SU-DHL-6 (cell line): ENCODE measurements around the gene HMSD.

ENCODE experiments used
- H2AFZ ChIP-seq: fragments of 200-600 bp; sonication (generic); 2 replicates; pipeline ENCODE4 v1.6.1; 2014; ENCODE audit warnings: low read depth, mild to moderate bottlenecking, moderate library complexity, mixed read lengths, antibody characterized with exemption, low read length; ENCODE audit not compliant: severe bottlenecking
- H3F3A ChIP-seq: fragments of 200-600 bp; shearing (Covaris generic); 2 replicates; pipeline ENCODE4 v1.6.0; 2016; ENCODE audit warnings: antibody characterized with exemption, mild to moderate bottlenecking; ENCODE audit not compliant: insufficient read depth
- H3K27ac ChIP-seq: fragments of 200-600 bp; sonication (generic); 2 replicates; pipeline ENCODE4 v1.5.1; 2016; ENCODE audit warnings: low read depth, mild to moderate bottlenecking, low read length, moderate library complexity, mixed read lengths
- H3K27me3 ChIP-seq: fragments of 200-600 bp; sonication (generic), shearing (Covaris generic); 2 replicates; pipeline ENCODE4 v1.6.0; 2014; ENCODE audit warnings: mild to moderate bottlenecking, low read length
- H3K36me3 ChIP-seq: fragments of 200-600 bp; sonication (generic); 2 replicates; pipeline ENCODE4 v1.6.1; 2014; ENCODE audit warnings: mild to moderate bottlenecking, low read length, mixed read lengths
- H3K4me2 ChIP-seq: fragments of 300-600, 200-600 bp; shearing (Covaris generic), sonication (generic); 2 replicates; pipeline ENCODE4 v1.6.0; 2014; ENCODE audit warnings: low read length, low read depth, mild to moderate bottlenecking; ENCODE audit not compliant: poor library complexity, severe bottlenecking
- H3K4me3 ChIP-seq: fragments of 200-600 bp; sonication (generic); 2 replicates; pipeline ENCODE4 v1.5.1; 2014; ENCODE audit warnings: antibody characterized with exemption, low read length, mild to moderate bottlenecking, mixed read lengths; ENCODE audit not compliant: insufficient read depth, poor library complexity, severe bottlenecking
- H3K79me2 ChIP-seq: fragments of 200-600 bp; sonication (generic); 2 replicates; pipeline ENCODE4 v1.6.1; 2014; ENCODE audit warnings: mild to moderate bottlenecking, low read length, moderate library complexity; ENCODE audit not compliant: insufficient read depth
- H3K9ac ChIP-seq: fragments of 200-600 bp; sonication (generic); 2 replicates; pipeline ENCODE4 v1.7.0; 2014; ENCODE audit warnings: mild to moderate bottlenecking, low read length
- H3K9me2 ChIP-seq: fragments of 200-600 bp; sonication (generic); replicated peaks from 2 replicates; pipeline ENCODE4 v1.6.1; 2014; ENCODE audit warnings: low read length; ENCODE audit not compliant: insufficient read depth
- H3K9me3 ChIP-seq: fragments of 200-600 bp; sonication (generic); 2 replicates; pipeline ENCODE4 v1.6.1; 2014; ENCODE audit warnings: low read length, mixed read lengths; ENCODE audit not compliant: insufficient read depth
- H4K20me1 ChIP-seq: fragments of 200-600 bp; sonication (generic); 2 replicates; pipeline ENCODE4 v1.6.1; 2014; ENCODE audit warnings: low read depth, mild to moderate bottlenecking, antibody characterized with exemption, low read length, moderate library complexity, mixed read lengths
- CTCF ChIP-seq: fragments of 200-600 bp; sonication (generic); IDR thresholded peaks from one replicate; pipeline ENCODE4 v1.5.1; 2017; ENCODE audit warnings: antibody characterized with exemption, mild to moderate bottlenecking, low read length, moderate library complexity; ENCODE audit not compliant: insufficient read depth, poor library complexity, severe bottlenecking
- EZH2phosphoT487 ChIP-seq: fragments of 200-600 bp; sonication (generic), shearing (Covaris generic); conservative IDR thresholded peaks from 2 replicates; pipeline ENCODE4 v1.6.1; 2018; ENCODE audit warnings: mild to moderate bottlenecking, antibody characterized with exemption, low read length, moderate library complexity, mixed read lengths

HMSD gene

GRCh38 chr18:63962137-63962536 is 13.0 kb downstream of the HMSD start:
- H3K27ac ChIP-seq, result no peak overlapping the region
- no peak overlapping the region for H3K4me3 ChIP-seq
- H3F3A ChIP-seq, result no peaks in the 10 kb centered on the region
- H4K20me1 ChIP-seq, result no peaks in the 10 kb centered on the region
- H3K9ac ChIP-seq, result no peak overlapping the region
- no peaks in the 10 kb centered on the region for H3K36me3 ChIP-seq
- no peaks in the 10 kb centered on the region for H3K9me3 ChIP-seq
- no peak overlapping the region for H3K4me2 ChIP-seq
- no peaks in the 10 kb centered on the region for H3K79me2 ChIP-seq
- no peaks in the 10 kb centered on the region for H3K9me2 ChIP-seq
- no peaks in the 10 kb centered on the region for H3K27me3 ChIP-seq
- no peak overlapping the region for H2AFZ ChIP-seq
- TF ChIP-seq EZH2phosphoT487 (no peak), CTCF (no peak)

- H3K9ac ChIP-seq, result no peak overlapping the region
- H4K20me1 ChIP-seq, result no peaks in the 10 kb centered on the region
- H3K79me2 ChIP-seq, result no peaks in the 10 kb centered on the region
- H3K9me2 ChIP-seq, result no peaks in the 10 kb centered on the region
- H3K4me2 ChIP-seq, result no peak overlapping the region
- H3K36me3 ChIP-seq, result no peaks in the 10 kb centered on the region
- no peak overlapping the region for H3K4me3 ChIP-seq
- H3K27me3 ChIP-seq, result no peaks in the 10 kb centered on the region
- no peaks in the 10 kb centered on the region for H3K9me3 ChIP-seq
- no peak overlapping the region for H2AFZ ChIP-seq
- TF ChIP-seq CTCF (peak; percentile 54), EZH2phosphoT487 (no peak)
- no peak overlapping the region for H3K27ac ChIP-seq
- no peaks in the 10 kb centered on the region for H3F3A ChIP-seq
Measured at GRCh38 chr18:63963615-63964256, 14.6 kb downstream of the HMSD start.

- Histone ChIP-seq H3K27me3 (no peaks in the 10 kb centered on the region), H3K4me3 (no peak overlapping the region), H3K9me2 (no peaks in the 10 kb centered on the region), H3K9me3 (no peaks in the 10 kb centered on the region), H3K9ac (no peak overlapping the region), H3K79me2 (no peaks in the 10 kb centered on the region), H2AFZ (no peak overlapping the region), H3K27ac (no peak overlapping the region), H4K20me1 (no peaks in the 10 kb centered on the region), H3K4me2 (no peak overlapping the region), H3F3A (no peaks in the 10 kb centered on the region), H3K36me3 (no peaks in the 10 kb centered on the region)
- TF ChIP-seq EZH2phosphoT487 (no peak), CTCF (no peak)
Measured at GRCh38 chr18:63964908-63965307, 15.8 kb downstream of the HMSD start.
